Retinal pigment epithelial cell (primary cell): Measurements from ENCODE around the gene ANAPC7.

Experiments
- DNase-seq: peaks from one replicate; pipeline ENCODE4 v3.0.0-alpha.2; 2010; ENCODE audit warnings: low read depth
- H3K4me3 ChIP-seq: 2 replicates; pipeline ENCODE4 v1.5.1; 2011; ENCODE audit warnings: mild to moderate bottlenecking, low read length, control low read depth, moderate library complexity
- TF ChIP-seq, protein P1 (sequence below): conservative IDR thresholded peaks from 2 replicates; pipeline ENCODE4 v1.5.1; 2011; ENCODE audit warnings: low read depth, low read length, control low read depth, inconsistent platforms

Gene ANAPC7

DNA sequence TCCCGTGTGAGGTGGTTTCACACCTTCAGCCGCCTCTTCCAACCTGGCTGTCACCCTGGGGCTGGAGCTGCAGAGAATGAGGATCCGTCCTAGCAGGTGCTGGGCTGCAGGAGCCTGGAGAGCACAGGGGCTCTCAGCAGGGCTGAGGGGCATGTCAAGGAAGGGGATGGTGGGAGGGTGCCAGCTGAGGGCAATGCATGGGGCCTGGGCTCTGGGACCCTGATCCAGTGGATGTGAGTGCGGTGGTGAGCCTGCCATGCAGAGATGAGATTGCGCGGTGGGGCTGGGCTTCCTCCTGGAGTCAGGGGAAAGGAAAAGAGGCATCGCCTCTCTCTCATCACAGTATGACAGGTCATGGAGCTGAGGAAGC is 31.5 kb downstream of the ANAPC7 start:
- H3K4me3 ChIP-seq, result no peak overlapping the region
- TF ChIP-seq, protein P1, sequence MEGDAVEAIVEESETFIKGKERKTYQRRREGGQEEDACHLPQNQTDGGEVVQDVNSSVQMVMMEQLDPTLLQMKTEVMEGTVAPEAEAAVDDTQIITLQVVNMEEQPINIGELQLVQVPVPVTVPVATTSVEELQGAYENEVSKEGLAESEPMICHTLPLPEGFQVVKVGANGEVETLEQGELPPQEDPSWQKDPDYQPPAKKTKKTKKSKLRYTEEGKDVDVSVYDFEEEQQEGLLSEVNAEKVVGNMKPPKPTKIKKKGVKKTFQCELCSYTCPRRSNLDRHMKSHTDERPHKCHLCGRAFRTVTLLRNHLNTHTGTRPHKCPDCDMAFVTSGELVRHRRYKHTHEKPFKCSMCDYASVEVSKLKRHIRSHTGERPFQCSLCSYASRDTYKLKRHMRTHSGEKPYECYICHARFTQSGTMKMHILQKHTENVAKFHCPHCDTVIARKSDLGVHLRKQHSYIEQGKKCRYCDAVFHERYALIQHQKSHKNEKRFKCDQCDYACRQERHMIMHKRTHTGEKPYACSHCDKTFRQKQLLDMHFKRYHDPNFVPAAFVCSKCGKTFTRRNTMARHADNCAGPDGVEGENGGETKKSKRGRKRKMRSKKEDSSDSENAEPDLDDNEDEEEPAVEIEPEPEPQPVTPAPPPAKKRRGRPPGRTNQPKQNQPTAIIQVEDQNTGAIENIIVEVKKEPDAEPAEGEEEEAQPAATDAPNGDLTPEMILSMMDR, result no peak

DNA sequence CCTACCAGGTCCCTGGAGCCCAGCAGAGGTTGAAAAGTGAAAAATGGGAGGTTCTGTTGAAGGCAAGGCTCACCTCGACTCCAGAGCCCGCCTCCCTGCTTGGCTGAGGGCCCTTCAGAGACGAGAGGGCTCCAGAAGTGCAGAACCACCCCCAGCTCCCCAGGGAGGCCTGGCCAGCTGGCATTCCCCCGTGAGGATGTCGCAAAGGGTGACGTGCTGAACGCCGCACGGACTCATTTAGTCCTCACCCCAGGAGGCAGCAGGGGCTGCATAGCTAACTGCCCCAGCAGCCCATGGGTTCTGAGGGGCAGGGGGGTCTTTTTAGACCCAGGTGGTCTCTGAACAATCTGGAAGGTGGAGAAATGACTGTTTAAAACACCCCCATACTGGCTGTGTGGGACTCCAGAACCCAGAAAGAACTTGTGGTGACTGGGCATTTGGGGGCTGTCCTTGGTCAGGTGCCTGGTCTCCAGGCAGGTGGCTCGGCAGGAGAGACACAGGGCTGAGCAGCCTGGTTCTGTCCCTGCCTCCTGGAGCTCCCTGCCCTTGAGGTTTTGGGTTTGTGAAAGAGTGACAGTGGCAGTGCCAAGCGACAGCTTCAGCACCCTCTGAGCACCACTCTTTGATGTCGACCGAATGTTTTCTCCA is 32.0 kb downstream of the ANAPC7 start:
- H3K4me3 ChIP-seq, result no peak overlapping the region
- no peak for DNase-seq
- TF ChIP-seq, protein P1, result no peak

More for the DNA sequence above, 31.5 kb downstream of the ANAPC7 start:
- DNase-seq, result no peak

DNA sequence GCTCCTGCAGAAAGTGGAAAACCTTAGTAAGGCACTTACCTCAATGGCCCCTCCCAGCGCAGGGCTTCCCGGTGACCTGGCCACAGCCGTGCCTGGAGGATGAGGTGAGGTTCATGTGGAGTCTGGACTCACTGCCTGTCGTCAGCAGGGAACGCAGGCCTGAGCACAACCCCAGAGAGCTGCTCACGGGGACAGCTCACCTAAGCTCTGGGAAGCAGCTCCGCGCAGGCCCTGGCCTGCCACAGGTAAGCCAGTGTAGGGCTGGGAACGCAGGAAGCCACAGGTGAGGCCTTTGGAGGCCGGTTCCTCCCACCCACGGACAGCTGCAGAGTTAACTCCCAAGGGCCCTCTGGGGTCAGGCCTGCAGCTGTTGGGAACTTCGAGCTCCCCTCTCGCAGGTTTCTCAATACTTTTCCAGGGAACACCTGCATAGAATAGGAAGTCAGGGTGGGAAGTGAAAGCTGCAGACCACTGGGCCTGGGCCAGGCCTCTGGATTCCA is 32.7 kb downstream of the ANAPC7 start:
- TF ChIP-seq, protein P1, result no peak
- H3K4me3 ChIP-seq, result no peak overlapping the region
- no peak for DNase-seq

DNA sequence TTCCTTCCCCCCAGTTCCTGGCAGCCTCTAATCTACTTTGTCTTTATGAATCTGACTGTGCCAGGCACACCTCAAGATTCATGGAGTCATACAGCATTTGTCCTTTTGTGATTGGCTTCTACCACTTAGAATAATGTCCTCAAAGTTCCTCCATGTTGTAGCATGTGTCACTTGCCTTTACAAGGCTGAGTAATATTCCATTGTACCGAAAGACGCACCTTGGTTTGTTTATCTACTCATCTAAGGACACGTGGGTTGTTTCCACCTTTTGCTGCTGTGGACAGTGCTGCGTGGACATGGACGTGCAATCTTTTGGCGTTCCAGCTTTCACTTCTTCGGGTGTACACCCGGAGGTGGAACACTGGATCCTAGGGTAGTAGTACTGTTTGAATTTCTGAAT is 33.5 kb downstream of the ANAPC7 start:
- no peak for DNase-seq
- no peak overlapping the region for H3K4me3 ChIP-seq
- TF ChIP-seq, protein P1, result no peak

DNA sequence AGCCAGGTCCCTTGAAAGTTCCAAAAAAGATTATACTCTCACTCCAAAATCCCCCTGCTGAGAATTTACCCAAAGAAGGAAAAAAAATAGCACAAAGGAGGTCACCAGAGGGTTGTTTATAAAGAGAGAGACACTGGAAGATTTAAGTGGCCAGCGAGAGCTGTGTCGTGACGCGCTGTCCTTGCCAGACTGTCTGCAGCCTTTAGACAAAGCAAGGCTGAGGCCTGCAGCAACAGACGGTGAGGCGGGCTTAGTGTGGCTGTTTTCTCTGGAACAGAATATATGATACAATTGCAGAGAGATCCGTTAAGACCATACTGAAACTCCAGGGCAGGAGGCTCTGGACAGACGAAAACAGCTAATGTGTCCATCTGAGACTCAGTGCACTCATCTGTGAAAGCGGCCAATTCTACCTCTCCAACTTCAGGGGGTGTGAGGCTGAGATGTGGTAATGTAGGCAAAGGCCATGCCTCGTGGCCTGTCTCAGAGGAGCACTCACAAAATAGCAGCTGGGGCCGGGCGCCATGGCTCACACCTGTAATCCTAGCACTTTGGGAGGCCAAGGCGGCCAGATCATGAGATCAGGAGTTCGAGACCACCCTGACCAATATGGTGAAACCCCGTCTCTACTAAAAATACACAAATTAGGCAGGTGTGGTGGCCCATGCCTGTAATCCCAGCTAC is 36.2 kb downstream of the ANAPC7 start:
- TF ChIP-seq, protein P1, result no peak
- H3K4me3 ChIP-seq, result no peak overlapping the region
- no peak for DNase-seq

DNA sequence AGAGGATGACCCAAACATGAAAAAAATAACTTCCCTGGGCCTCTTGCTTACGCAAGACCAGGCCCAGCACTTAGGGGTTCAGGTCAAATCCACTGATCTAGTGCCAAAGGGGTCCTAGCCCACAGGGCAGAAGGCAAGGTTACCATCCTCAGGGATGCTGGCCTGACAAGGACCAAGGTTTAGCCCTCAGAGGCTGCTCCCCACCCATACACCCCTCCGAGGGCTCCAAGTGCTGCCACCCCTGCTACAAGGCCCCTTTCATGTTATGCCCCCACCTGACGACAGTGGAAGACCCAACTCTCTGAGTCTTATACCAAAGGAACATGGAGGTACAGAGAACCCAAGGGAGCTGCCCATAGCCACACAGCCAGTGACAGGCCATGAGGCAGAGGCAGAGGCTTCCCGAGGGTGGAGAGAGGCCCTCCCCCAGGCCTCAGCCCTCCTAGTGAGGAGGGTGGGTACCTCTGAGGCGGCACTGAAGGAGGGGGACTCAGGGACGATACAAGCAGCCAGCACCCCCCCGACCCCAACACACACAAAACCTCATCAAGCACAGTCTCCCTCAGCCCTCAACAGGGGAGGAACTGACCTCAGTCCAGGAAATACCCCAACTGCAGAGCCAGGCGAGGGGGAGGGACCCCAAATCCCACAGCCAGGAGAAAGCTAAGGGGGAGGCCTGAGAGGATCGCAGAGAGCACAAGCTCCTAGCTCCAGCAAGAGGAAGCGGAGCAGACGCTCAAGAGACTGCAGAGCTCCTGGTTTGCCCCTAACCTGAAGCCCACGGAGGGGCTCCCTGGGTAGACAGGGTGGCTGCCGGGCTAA is 37.0 kb downstream of the ANAPC7 start:
- no peak overlapping the region for H3K4me3 ChIP-seq
- TF ChIP-seq, protein P1, result no peak
- no peak for DNase-seq
